Epithelial cell of prostate (primary cell): ENCODE results near the gene YPEL2.

ENCODE experiments used
- DNase-seq: peaks from one replicate; pipeline ENCODE4 v3.0.0-alpha.2; 2011; ENCODE audit warnings: low read depth, low spot score
- H3K27ac ChIP-seq: fragments of 450-650 bp; 2 replicates; pipeline ENCODE4 v1.5.1; 2017; ENCODE audit warnings: mild to moderate bottlenecking

YPEL2 gene

DNA sequence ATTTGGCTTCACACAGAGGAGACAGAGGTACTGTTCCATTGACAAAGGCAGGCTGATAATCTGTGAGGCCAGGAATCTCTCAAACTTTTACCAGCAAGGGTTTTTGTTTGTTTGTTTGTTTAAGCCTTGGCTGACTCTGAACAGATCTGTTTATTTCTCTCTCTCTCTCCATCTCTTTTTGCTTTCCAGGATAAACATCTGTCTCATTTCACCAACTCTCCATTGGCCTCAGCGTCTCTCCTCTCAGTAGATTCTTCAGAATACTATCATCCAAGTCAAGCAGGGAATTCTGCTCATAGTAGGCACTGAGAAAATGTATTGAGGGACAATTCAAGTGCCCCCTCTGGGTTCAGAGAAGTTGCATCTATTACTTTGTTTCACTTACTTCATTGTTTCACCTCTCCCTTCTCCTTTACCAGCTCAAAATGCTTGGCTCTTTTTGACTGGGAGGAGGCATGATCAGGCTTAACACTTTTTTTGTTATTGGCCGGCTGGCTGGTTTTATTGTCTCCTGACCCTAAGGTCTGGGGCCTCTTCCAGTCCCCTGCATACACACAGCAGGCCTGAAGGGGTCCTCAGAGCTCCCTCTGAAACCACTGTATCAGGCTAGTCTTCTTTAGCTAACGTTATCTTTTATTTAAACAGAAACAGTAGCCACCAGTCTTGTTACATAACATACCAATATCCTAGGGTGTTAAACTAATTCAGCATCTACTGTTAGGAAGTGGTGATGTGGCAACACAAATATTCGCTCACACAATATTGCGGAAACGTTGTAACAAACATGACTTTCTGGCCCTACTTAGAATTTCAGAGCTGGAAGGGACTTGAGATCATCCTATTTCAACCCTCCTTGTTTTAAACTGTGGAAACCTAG lies 2.0 kb upstream of the YPEL2 start:
- peak; percentile 18 for DNase-seq
- H3K27ac ChIP-seq, result peak overlapping the region; percentile 16

DNA sequence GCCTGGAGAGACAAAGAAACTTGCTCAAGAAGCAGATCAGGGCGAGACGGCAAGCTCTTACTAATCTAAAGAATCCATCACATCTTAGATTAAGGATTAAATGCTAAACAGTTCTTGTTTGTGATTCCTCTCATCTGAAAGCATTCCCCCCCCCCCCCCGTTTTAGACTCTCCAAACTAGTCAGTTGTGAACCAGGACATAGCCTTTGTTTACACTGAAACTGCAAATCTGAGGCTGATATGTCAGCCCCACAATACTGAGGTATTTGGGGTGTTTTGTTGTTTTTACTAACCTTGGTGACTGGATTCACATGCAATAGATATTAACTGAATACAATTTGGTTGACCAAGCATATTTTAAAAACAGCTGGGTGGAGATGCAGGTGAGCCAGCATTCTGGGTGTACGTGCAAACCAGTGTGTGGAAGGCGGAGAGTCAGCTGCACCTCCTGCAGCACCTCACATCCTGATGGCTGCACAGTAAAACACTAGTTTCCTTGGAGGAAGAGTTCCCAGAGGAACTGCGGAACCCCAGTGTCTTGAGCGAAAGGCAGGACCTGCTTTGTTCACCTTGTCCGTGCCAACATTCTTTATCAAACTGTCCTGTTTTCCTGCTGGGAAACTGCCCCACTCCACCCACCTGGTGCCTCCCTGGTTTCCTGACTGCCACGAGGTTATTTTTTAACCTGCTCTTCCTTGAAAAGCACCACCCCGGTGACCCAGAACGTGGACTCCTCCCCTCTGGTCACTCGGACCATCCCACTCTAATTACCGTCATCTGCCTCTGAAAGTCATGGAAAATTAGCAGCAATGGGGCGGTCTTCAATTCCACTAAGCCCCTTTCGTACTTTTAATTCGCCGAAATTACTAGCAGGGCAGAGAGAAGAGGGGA lies 1.2 kb upstream of the YPEL2 start:
- H3K27ac ChIP-seq, result peak overlapping the region; percentile 16
- DNase-seq, result no peak

DNA sequence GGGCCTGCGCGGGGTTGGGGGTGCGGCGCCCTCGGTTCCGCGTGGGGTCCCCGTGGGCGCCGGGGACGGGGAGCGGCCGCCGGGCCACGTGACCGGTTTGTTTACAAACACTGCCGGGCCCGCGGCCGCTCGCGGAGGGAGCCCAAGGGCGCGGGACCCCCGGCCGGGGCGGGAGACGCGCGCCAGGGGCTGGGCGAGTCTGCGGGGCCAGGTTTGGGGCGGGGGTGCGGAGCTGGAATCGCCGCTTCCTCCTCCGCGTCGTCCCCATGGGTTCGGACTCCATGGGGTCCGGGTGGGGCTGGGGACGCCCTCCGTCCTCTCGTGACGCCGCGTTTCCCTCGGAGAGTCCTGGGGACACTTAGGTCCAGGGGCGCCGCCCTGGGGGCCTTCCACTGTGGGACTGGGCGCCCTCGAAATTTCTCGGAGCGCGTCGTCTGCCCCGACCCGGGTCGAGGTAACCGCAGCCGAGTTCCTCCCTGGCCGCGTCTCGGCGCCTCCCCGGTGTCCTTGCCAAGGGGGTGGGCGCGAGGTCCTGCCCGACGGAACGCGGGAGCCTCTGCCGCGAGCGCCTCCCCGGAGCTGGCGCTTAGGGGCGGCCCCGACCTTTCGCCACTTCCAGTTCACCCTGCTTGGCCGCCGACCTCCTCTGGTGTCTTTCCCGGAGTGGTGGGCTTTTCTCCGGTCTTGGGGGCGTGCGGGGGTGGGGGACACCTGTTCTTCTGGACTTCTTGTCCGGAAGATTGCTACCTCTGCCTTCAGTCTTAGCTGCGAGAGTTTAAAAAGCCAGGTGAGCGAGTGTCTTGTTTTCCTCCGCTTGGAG lies 684 bp downstream of the YPEL2 start:
- H3K27ac ChIP-seq, result no peak overlapping the region
- no peak for DNase-seq

DNA sequence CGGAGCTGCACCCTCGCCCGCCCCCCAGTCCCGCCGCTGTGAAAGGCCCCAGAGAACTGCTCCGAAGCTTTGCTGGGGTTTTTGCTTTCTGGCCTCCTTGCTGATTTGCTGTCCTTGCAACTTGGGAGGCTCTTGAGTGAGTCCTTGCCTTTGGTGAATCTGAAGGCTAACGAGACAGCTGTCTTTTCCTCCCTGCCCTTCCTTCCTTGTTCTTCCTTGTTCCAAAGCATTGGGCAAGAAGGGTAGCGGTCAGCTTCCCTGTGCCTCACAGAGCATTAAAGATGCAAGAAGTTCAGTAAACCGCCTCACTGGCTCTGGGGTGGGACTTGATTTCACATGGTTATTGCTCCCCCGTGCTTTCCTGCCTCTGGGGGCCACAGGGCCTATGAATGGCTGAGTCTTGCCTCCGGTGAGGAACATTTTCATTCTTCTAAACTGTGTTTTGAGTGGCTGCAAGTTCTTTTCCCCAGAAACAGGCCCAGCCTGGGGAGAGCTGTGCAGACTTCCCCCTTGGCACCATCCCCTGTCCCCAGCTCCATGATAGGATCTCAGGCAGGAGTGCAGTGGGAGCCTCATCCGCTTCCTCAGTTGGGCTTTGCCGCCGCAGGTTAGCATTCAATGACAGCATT lies 1.4 kb downstream of the YPEL2 start:
- no peak overlapping the region for H3K27ac ChIP-seq
- no peak for DNase-seq

DNA sequence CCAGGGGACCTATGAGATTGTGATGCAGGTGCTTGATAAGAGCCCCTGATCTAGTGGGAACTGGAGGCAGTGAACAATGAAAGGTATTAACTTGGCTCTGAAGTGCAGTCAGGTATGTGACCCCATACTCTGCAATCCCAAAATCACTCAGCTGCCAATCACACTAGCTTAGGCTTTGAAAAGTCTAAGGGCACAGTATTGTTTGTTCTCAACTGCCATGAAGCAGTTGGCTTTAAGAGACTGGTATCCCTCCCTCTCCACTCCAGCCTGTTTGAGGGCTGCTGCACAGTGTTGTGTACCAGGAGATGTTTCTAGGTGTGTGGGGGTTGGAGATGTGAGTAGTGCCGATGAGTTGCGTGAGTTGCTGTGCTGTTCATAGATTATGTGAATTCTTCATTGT lies 2.4 kb downstream of the YPEL2 start:
- no peak overlapping the region for H3K27ac ChIP-seq
- DNase-seq, result no peak

DNA sequence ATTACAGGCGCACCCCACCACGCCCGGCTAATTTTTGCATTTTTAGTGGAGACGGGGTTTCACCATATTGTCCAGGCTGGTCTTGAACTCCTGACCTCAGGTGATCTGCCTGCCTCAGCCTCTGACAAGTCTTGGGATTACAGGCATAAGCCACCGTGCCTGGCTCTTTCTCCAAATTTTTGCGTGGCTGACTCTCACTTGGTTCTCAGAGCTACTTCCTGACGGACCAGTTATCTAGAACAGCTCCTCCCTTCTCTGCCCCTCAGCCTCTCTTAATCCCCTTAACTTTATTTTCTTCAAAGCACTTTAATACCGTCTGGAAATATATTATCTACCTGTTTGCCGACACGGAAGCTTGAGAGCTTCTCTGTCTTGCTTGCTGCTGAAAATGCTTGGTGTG lies 4.2 kb downstream of the YPEL2 start:
- no peak overlapping the region for H3K27ac ChIP-seq
- DNase-seq, result no peak

DNA sequence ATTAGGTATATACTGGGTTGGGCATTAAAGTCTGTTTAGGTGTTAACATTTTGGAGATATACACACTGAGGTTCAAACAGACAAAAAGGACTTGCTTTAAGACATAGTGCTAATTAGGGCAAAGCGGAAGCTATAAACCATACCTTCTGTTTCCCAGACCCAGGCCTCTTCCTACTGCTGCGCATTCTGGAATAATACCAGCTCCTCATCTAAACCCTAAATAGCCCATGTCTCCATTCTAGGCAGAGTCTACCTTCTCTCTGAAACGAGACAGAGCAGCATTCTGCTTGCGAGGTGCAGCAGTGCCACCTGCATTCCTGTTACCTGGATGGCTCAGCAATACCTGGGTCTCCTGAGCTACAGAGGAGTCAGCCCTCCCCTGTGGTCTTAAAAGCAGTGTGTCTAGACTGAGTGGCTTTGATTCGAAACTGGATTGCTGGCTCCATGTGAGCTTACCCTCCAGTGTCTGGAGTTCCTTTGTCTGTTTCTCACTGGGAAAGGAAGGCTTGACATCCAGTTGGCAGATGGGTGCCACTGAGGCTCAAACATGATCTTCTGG lies 6.4 kb downstream of the YPEL2 start:
- no peak for DNase-seq

DNA sequence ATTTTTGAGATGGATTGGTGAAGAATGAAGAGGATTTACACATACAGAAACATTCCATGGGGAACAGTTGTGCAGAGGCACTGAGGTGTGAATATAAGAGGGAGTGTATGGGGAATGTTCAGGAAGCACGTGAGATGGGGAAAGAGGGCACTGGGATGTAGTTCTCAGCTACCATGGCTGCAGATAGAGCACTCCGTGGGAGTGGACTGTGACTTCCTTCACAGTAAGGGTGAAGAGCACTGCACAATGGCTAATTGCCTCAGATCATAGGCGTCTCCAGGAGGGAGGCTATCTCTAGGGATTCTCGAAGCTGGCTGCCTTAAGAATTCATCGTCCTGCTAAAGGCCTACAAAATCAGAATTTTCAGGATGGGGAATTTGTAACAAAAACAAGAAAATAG lies 7.0 kb downstream of the YPEL2 start:
- no peak for DNase-seq
- H3K27ac ChIP-seq, result no peak overlapping the region

More for the DNA sequence above, 6.4 kb downstream of the YPEL2 start:
- no peak overlapping the region for H3K27ac ChIP-seq

DNA sequence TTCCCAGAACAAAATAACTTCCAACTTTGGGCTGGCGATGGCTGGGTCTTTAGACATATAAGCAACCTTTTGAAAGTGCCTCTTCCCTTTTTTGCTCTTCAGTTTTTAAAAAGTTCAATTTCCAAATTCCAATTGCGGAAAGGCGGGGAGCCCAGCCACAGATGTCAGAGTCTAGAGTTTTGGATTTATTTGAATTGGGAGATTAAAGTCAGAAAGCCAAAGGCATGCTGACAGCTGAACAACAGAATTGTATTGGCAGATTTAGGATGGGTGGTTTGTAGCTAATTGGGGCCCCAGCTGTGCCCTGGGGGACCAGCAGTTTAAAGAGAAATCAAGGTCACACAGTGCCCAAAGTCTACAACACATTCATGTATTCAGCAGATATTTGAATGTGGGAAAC lies 10.5 kb downstream of the YPEL2 start:
- H3K27ac ChIP-seq, result no peak overlapping the region

DNA sequence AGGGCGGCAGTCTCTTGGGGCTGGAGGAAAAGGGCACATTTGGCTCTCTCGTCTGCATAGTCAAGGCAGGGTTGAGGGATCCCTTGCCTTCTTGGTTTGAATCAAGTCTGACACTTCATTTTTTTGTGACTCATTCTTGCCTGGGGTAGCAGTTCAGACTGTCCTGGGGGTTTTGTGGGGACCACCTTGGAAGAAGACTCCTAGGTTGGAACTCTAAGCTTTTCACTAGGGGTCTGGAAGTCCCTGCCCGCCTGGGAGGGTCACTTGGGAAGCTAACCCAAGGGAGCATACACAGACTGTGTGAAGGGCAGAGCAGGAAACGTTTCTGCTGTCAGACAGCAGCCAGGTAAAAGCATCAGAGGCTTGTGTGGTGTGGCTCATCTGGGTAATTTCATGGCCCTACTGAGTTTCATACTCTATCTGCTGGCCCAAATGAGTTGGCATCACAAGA lies 11.3 kb downstream of the YPEL2 start:
- no peak for DNase-seq
- no peak overlapping the region for H3K27ac ChIP-seq

More for the DNA sequence above, 10.5 kb downstream of the YPEL2 start:
- no peak for DNase-seq

DNA sequence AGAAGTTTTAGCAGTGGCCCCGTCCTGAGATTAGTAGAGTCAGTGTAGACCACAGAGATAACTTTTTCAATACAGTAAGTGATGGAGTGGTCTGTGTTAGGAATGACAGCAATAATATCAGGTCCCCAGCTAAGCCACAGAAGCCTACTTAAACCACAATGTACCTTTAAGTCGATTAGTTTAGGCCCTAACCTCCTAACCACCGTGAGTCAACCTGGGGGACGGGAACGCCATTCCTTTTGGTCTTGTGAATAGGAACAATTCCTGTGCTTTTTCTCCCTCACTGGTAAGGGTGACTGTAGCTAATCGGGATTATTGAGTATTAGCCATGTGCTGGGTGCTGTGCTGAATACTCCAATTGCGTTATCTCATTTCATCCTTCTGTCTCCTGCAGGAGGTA lies 14.0 kb downstream of the YPEL2 start:
- no peak for DNase-seq
- no peak overlapping the region for H3K27ac ChIP-seq

DNA sequence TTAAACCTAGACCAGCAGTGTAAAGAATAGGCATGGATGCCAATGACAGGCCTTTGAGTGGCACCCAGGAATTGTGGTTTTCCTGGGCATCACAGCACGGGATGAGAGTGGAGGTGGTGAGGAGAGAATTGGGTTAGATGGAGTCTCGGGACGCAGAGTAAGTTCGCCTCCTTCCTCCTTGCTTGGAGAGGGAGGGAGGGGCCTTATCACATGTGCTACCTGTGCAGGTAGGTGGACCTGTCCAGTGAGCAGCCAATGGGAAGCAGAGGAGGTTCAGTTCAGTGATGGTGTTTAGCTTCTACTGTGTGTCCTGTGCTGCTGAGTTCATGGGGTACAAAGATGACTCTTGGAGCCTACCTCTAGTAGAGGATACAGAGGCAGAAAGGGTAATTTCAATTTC lies 14.9 kb downstream of the YPEL2 start:
- H3K27ac ChIP-seq, result no peak overlapping the region
- no peak for DNase-seq

DNA sequence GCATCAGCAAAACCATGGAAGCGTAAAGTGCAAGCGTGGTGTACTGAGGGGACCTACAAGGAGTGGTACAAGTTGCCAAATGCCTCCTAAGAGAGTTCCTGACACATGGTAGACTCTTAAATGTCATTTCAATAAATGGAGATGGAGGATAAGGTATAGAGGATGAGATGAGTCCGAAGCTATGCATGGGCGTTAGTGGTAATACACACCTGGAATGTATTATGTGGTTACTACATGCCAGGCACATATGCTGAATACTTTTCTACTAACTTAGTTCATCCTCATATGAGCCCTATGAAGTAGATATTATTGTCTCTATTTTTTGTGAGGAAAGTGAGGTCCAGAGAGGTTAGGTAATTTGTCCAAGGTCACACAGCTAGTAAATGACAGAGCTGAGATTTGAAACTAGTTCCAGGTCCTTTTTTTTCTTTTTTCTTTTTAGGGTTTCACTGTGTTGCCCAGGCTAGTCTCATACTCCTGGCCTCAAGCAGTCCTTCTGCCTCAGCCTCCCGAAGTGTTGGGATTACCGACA lies 15.5 kb downstream of the YPEL2 start:
- no peak overlapping the region for H3K27ac ChIP-seq
- DNase-seq, result no peak

DNA sequence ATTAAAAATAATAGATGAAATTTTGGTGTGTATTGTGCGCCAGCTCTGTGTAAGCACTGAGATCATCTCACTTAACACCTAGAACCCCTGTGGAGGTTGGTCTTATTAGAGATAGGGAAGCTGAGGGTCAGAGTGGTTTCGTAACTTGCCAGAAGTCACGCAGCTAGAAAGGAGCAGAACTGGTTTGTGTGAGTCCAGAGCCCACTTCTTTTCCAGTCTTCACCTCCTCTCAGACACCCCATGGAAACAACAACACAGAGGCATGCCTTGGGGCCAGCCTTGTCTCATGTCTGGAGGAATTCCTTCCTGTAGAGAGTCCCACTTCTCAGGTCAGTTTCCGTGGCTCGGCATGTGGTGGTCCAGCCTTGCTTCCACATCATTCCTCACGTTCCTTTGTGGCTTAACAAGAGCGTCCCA lies 16.5 kb downstream of the YPEL2 start:
- DNase-seq, result no peak
- H3K27ac ChIP-seq, result no peak overlapping the region

DNA sequence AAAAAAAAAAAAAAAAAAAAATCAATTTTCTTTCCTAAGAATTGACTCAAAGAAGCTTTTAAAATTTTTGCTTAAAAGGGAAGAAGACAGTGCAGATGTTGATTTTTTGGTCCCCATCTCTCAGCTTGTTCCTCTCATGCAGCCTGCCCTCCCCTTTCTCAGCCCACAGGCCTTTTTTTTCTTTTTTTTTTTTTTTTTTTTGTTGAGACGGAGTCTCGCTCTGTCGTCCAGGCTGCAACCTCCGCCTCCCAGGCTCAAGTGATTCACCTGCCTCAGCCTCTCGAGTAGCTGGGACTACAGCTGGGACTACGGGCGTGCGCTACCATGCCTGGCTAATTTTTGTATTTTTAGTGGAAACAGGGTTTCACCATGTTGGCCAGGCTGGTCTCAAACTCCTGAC lies 17.7 kb downstream of the YPEL2 start:
- DNase-seq, result no peak

DNA sequence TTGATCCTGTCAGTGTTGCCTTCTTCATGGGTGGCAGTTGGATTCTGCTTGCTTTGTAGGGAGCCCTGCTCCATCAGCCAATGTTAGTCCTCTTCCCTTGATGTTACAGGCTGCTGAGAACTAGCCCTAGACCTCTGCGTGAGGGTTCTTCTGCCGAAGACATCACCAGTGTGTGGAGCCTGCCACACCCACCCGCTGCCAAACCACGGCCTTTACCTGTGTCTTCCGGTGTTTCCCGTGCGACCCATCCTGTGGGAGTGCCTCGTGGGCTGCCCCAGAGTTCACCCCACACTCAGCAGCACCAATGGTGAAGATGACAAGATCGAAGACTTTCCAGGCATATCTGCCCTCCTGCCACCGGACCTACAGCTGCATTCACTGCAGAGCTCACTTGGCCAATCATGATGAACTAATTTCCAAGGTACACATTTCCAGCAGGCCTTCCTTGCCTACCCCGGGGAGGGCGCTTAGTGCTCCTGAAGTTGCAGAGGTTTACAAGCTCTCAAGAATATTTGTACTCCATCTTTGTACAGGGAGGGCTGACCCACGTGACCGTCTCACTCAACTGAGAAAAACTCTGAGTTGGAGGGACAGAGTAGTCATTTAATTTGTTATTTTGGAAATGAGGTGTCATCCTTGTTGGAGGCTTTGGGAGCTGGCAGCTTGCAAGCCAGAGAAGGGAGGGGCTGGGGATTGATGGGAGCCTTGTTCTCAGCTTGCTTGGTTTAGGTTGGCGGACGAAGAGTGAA lies 21.8 kb downstream of the YPEL2 start:
- DNase-seq, result no peak
- no peak overlapping the region for H3K27ac ChIP-seq

More for the DNA sequence above, 17.7 kb downstream of the YPEL2 start:
- no peak overlapping the region for H3K27ac ChIP-seq

DNA sequence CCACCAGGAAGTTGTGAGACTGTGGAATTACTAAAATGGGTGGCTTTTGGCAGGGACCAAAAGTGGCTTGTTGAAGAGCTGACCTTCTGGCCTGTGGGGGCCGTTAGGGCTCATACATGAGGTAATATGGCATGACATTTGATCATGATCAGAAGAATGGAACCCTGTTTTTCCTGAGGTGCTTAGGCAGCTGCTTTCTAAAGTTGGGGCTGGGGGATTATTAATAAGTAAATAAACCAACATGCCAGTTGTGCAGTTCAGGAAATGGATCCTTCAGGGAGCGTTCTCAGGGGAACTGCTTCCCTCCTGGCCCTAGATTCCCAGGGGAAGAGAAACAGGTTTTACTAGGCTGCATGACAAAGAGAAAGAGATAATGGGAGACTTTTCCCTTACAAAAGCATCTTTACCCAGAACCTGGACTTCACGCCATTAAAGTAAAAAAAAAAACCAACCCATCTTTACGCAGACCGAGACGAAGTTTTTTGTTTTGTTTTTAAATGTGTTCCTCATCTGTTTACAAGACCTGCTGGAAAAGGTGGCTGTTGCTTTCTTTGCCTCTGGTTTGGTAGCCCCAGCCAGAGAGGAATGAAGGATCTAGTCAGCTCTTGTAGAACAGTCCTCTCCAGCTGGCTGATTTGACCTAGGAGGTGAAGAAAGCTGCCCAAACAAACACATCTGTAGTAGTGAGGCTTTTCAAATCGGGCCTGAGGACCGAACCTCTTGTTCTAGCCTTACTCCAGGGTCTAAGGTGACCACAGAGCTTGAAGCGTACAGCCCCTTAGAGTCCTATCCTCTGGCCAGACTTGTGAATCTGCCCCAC lies 22.7 kb downstream of the YPEL2 start:
- no peak overlapping the region for H3K27ac ChIP-seq
- no peak for DNase-seq
